HG03175 (cell line): Measurements from ENCODE around the gene BEX1.
"Not testable (repeated sequence)": the region's sequence is repeated elsewhere in the genome, so short reads cannot be mapped to it uniquely, and the experiment has no call there.

Experiments used
- ATAC-seq: cut with Tn5 transposase; IDR thresholded peaks from one replicate; pipeline ENCODE4 v1.9.1; 2021; ENCODE audit warnings: mild to moderate bottlenecking, moderate library complexity; ENCODE audit not compliant: unreplicated experiment

Gene BEX1

DNA sequence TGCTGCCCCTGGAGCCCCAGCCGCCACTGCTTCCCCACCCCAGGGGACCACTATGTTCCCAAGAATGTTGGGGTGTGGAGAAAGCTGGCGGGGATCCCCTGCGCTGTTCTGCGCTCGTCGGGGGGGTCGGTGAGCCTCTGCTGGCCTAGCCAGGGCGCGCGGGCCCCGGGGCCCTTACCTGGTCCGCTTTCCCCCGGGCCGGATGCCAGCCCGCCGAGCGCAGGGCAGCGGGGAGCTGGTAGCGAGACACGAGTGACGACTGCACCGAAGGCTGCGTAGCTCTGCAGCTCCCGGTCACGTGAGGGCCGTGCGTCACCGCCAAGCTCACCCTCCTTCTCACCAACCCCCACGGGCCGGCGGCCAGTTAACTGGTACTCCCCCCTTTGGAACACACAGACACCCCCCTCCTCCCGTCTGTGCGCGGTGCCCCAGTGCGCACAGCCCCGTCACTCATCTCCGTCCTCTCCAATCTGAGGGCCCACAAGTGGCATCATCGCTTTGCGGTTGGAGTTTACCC lies at the start of gene BEX1:
Gene BEX1, minus strand, starts transcription at position 254 of the 517 bp plus-strand sequence. CDS start 897 bp downstream, outside the sequence.
- no peak for ATAC-seq

DNA sequence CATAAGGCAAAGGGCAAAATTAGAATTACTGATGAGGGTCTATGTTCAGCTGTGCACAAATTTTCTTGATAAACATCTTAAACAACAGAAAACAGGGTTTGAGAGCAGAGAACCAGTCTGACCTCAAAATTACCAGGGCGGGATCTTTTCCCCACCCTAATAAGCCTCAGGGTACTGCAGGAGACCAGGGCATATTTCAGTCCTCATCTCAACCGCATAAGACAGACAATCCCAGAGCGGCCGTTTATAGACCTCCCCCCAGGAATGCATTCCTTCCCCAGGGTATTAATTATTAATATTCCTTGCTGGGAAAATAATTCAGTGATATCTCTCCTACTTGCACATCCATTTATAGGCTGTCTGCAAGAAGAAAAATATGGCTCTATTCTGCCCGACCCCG lies 45.5 kb upstream of the BEX1 start:
- not testable (repeated sequence) for ATAC-seq

DNA sequence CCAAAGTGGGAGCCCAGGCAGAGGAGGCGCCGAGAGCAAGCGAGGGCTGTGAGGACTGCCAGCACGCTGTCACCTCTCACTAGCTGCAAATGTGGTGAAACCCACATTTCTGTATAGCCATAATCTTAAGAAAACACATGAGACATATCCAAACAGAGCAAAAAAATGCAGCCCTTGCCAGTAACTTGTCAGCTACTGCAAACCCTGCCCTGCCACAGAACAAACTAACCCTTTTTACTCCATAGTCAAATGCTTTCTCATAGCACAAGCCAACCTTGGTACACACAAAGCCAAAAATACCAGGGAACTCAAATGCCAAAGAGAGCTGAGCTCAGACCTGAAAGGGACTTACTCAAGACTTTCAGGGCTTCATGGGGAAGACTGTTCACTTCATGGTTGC lies 43.9 kb upstream of the BEX1 start:
- ATAC-seq = no peak

DNA sequence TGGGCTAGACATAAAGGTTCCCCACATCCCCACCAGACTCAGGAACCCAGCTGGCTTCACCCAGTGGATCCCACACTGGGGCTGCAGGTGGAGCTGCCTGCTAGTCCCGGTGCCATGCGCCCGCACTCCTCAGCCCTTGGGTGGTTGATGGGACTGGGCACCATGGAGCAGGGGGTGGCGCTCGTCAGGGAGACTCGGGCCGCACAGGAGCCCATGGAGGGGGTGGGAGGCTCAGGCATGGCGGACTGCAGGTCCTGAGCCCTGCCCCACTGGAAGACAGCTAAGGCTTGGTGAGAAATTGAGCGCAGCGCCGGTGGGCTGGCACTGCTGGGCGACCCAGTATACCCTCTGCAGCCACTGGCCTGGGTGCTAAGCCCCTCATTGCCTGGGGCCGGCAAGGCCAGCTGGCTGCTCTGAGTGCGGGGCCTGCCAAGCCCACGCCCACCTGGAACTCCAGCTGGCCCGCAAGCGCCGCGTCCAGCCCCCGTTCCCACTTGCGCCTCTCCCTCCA lies 43.3 kb upstream of the BEX1 start:
- not testable (repeated sequence) for ATAC-seq

DNA sequence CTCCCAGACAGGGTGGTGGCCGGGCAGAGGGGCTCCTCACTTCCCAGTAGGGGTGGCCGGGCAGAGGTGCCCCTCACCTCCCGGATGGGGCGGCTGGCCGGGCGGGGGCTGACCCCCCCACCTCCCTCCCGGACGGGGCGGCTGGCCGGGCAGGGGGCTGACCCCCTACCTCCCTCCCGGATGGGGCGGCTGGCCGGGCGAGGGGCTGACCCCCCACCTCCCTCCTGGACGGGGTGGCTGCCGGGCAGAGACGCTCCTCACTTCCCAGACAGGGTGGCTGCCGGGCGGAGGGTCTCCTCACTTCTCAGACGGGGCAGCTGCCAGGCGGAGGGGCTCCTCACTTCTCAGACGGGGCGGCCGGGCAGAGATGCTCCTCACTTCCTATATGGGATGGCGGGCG lies 40.4 kb upstream of the BEX1 start:
- ATAC-seq = not testable (repeated sequence)

DNA sequence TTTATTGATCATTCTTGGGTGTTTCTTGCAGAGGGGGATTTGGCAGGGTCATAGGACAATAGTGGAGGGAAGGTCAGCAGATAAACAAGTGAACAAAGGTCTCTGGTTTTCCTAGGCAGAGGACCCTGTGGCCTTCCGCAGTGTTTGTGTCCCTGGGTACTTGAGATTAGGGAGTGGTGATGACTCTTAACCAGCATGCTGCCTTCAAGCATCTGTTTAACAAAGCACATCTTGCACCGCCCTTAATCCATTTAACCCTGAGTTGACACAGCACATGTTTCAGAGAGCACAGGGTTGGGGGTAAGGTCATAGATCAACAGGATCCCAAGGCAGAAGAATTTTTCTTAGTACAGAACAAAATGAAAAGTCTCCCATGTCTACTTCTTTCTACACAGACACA lies 39.9 kb upstream of the BEX1 start:
- ATAC-seq = not testable (repeated sequence)

DNA sequence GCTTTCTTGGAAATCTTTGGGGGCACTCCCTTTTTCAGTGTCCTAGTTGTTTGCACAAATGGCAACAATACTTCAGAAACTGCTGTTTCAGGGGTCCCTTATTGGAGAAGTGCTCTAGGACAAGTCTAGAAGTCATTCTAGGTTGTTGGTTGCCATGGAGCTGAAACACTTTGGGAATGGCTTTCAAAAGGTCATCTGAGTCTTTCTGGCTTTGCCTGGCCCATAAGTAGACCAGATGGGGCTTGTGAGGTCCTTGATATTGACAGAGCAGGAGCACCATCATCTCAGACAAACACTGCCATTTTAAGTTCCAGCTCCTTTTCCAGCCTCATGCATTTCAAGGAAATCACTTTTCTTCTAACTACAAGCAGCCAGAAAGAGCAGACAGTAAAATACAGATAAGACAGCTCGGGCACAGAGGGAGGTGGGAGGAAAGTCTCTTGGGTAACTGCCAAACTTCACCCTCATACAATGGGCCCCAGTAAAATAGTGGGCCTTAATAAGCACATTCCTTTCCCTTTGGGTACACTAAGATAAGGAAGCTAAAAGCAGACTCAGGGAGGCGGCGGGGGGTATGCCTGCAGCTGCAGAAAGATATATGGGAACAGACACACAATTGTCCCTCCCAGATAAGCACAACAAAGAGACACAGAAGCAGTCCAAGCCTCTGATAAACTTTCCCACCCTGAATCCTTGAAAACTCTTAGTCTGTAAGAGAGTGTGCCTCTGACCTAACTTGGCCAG lies 37.5 kb upstream of the BEX1 start:
- ATAC-seq = no peak

DNA sequence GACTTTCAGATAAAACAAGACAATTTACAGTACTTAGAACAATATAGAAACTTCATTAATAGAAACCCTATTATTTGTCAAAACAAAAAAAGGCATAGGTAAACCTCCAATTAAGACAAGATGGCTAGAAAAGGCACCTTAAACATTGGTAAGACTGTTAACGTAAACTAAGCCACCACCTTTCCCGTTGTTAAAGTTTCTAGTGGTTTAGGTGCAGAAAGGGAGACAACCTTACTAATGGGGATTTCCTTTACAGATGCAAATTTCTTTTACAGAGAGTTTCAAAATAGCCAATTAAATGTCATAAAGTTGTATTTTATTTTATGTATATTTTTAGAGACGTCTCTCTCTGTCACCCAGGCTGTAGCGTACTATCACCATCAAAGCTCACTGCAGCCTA lies 36.5 kb upstream of the BEX1 start:
- no peak for ATAC-seq

DNA sequence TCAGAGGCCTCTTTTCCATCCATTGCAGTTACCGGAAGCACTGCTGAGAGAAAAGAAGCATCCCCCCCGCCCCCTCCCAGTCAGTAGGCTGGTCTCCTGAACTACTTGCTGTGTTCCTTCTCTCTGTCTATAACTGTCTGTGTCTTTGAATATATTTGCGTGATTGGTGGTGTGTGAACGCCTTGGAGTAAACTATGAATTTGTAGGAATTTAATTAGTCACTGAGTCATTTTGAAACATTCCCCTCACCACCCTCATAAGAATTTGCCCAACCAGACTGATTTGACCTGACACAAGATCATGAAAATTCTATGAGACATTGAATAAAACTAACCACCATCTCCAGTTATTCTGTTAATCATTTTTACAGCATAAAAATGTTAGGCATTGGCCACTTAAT lies 35.7 kb upstream of the BEX1 start:
- ATAC-seq = no peak

DNA sequence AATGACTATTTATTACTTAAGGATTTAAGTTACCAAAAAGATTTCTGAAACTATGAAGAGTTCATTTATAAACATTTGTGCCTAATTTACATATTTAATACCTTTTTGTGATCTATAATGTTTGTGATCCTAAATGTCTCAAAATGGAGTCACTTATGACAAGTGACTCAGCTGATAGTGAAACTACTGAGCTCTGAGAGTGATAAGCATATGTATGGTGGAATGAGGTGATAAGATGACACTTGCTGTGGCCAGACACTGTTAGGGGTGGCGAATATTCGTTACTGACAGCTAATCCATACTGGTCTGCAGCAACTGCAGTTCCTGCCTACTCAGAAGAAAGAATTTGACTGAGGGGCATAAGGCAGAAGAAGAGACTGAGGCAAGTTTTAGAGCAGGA lies 34.5 kb upstream of the BEX1 start:
- ATAC-seq = no peak

DNA sequence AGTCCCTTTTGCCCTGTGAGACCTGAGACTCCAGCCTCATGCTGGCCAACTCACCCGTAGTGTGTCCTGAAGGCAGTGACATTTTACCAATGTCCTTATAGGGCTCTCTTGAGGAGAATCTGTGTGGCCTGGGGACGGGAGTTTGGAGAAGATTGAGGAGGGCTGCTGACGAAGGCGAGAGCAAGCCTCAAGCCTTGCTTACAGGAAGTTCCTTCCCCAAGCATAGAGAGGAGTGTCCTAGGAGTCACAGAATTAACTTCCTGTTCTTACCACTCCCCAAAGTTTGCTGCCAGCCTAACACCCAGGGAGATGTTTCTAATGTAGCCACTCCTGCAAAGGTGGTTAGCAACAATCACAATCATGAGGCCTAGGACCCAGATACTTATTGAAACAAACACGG lies 29.0 kb upstream of the BEX1 start, which contains the start of gene NXF3:
Gene NXF3, minus strand, starts transcription at position 202 of the 400 bp plus-strand sequence. Its CDS starts 120 bp downstream, at position 82.
- no peak for ATAC-seq

DNA sequence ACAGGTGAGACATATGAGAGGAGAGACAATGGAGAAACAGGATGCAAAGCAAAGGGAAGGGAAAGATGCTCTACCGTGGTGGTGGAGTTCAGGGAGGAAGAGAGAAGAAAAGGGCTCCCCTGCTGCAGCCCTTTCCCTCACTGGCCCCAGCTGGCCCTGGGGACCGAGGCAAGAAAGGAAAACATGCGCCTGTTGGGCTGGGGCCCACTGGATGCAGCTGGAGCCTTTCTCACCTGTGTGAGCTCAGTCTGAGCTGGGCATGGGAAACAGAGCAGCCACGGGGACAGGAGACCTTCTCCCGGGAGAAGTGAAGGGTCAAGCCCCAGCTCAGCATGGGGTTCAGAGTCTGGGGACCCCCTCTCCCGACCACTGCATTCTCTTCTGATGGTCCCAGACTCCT lies 17.1 kb upstream of the BEX1 start:
- no peak for ATAC-seq

DNA sequence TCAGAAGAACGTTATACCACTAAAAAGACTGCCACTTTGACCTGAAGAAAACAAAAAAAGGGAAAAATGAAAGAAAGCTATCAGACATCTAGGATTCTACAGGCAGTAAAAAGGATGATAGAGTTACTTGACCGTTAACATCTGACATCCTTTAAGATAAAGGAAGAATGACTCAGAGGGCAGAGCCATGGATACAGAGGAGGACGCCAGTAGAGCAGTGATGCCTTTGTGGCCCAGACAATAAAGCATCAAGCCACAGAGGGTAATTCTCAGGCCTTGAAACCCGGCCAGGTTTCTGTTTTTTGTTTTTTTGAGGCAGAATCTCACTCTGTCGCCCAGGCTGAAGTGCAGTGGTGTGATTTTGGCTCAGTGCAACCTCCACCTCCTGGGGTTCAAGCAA lies 9.5 kb upstream of the BEX1 start:
- ATAC-seq = no peak

DNA sequence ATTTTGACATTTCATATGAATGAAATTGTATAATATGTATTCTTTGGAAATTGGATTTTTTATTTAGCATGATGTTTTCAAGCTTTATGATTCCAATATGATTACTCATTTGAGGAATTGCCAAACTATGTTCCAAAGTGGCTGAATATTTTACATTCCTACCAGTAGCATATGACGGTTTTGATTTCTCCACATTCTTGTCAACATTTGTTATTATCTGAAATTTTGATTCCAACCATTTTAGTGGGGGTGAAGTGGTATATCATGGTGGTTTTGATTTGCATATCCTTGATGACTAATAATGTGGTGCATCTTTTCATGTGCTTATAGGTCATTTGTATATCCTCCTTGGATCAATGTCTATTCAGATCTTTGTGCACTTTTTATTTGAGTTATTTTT lies 2.6 kb upstream of the BEX1 start:
- ATAC-seq = no peak

DNA sequence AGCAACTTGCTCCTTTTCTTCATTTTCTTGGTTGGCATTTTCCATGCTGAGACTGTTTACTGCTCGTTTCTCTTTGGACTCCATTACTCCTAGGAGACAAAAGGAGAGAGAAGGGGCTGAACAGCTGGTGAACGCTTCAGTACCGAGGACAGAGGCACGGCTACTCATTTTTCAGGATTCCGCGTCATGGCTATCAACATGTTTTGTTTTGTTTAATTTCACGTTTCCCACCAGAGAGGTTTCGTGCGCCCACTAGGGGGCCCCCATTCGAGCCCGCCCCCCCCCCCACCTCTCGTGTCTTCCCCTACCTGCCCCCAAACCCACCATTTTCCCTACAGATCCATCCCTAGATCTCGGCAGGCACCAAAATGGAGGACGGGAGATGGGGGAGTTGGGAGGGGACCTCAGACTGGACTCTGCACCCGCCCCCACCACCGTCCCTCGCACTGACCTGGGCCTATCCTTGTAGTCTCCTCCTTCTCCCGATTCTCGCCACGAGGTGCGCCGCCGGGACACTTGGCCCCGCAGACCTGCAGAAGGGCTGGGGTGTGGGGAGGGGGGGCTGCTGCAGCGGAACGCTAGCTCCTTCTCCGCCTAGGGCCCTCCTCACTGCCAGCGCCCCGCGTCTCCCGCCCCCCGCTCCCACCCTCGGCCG lies 653 bp downstream of the BEX1 start:
- no peak for ATAC-seq

DNA sequence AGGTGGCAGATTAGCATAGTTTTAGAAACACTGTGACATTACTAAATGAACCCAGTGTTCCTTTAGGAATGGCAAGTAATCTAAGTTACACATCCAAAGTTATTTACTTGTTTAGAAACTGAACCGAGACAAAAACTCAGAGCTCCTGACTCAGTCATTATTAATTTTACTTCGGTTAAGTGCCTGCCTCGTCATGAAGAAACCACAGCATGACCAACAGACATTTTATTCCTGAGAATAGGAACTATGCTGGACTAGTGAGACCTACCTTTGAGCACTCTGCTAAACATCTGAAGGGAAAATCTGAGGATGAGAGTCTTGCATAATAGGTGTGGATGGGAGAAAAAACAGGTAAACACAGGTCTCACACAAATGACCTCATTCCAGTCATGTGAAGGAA lies 2.5 kb downstream of the BEX1 start:
- ATAC-seq = no peak

DNA sequence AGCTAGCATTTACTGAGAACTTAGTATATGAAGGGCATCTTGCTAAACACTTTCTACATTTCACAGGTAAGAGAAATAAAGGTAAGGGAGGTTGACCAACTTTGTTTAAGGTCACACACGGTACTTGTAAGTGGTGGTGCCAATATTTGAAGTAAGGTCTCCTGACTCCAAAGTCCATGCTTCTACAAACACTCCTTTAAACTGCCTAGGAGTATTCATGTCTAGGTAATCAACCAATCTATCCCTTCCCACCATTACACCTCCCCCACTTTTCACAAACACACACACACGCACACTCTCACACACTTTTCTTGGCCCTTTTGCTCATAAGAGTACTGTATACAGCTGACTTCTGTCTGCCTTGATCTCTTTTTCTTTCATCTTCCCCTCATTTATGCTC lies 7.1 kb downstream of the BEX1 start:
- ATAC-seq = no peak

DNA sequence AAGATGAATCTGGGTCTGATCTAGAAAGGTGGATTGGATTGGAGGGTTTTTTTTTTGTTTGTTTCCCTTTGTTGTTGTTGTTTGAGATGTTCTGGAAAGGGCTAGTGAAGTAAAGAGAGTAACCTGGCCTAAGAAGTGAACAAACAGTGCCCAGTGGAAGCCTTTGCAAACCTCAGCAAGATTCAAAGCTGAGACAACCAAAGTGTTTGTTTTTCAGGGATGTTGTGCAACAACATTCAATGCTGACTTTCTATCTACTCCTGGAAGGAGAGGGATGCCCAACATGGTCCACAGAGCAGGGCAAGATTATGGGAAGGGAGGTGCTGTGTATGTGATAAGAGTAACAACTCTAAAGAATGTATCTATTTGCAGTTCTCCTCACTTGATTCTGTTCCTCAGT lies 11.3 kb downstream of the BEX1 start:
- no peak for ATAC-seq

DNA sequence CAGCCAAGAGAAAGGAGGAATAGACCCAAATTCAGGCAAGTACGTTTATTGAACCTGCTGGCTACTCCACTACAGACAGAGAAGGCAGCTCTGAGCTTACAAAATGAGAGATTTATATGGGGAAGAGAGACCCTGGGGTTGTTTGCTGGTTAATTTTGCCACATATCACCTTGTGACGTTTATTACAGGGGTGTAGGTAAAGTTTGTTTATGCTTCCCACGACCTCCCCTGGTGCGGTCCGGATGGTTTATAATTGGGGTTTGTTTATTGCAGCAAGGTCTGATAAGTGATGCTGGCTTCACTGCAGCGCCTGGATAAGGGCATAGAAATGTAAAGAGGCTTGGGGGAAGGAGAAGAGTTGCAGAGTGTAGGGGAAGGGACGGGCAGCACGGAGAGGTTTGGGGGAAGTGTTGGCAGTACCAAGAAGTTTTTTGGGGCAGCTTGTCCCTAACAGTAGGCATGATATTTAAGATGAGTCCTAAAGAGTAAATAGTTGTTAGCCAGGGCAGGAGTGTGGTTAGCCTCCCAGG lies 12.6 kb downstream of the BEX1 start:
- no peak for ATAC-seq

DNA sequence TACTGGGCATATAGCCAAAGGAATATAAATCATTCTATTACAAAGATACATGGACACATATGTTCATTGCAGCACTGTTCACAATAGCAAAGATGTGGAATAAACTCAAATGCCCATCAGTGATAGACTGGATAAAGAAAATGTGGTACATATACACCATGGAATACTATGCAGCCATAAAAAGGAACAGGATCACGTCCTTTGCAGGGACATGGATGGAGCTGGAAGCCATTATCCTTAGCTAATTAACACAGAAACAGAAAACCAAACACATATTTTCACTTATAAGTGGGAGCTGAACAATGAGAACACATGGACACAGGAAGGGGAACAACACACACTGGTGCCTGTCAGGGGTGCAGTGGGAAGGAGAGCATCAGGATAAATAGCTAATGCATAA lies 30.6 kb downstream of the BEX1 start:
- ATAC-seq = not testable (repeated sequence)

DNA sequence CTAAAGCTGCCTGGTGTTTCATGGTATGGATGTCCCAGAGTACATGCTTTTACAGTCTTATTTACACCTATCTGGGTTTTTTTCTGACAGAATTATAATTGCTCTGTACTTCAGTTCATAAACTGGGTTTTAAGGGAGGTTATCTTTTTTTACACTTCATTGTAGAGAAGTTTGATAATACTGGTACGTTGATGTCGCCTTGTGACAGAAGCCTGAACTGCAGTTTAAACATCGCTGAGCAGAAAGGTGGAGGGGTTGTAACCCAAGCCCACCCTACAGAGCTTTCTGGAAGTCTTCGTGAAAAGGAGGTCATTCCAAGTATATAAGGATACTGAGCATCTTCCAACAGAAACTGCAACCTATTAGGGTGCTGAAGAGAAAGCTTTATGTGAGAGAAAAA lies 46.4 kb downstream of the BEX1 start:
- no peak for ATAC-seq

DNA sequence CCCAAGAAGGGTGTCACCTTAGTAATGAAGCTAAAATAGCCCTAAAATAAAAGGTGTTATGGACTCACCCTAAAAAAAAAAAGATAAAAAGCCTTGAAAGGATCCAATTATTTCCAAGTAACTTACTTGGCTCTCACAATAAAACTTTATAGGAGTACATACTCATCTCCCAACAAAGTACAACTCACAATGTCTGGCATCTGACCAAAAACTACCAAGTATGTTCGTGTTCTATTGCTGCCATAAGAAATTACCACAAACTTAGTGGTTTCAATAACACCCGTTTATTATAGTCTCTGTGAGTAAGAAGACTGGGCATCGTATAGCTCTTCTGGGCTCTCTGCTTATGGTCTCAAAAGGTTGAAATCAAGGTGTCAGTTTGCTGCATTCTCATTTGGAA lies 51.0 kb downstream of the BEX1 start:
- ATAC-seq = no peak
